ENCODE measurements around the gene ZNF479. TPM values are rescaled to one million over a fixed set of nuclear protein-coding genes. Genes with fewer than 3 reads are reported as not detected.

The ZNF479 gene
- total and polyA plus RNA-seq, 2 donors (not counting 3 experiments of a cell fraction or from before 2014, with no cell fraction given) = not detected

DNA sequence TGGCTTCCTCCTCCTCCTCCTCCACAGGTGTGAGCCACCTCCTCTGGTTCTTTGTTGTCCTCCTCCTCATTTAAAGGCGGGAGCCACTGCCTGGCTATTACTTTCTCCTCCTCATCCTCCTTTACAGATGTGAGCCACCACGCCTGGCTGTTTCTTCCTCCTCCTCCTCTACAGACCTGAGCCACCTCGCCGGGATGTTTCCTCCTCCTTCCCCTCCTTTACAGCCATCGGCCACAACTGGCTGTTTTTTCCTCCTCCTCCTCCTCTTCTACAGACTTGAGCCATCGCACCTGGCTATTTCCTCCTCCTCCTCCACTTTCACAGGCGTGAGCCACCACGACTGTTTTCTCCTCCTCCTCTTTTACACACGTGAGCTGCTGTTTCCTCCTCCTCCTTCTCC lies 49.0 kb upstream of the ZNF479 start:
- no peak overlapping the region for H3K4me3 ChIP-seq (replicated peaks in 1 of 3; ENCODE audit: insufficient read depth in 1 of 3, low read depth in 1 of 3, low read length in 3 of 3)
- no peak for DNase-seq (ENCODE audit: low read depth, low spot score)
- no peak for FAIRE-seq
- no peak overlapping the region for H3K27ac ChIP-seq (ENCODE audit: insufficient read depth, low read depth, low read length)
- peaks cover 4% of the 10 kb centered on the region for H3K9me3 ChIP-seq (replicated peaks; ENCODE audit: control insufficient read depth, insufficient read depth, low read length)
- no peak overlapping the region for H3K9ac ChIP-seq (replicated peaks; ENCODE audit: extremely low read depth, insufficient read depth, low read length)
- no peaks in the 10 kb centered on the region for H4K20me1 ChIP-seq (replicated peaks; ENCODE audit: control insufficient read depth, extremely low read depth, insufficient read depth, low read length)
- H3K9me1 ChIP-seq (replicated peaks; ENCODE audit: control insufficient read depth, extremely low read depth, insufficient read depth, low read length) = no peaks in the 10 kb centered on the region
- H3K36me3 ChIP-seq (ENCODE audit: control insufficient read depth in 2 of 2, extremely low read depth in 1 of 2, insufficient read depth in 2 of 2, low read length in 2 of 2) = no peaks in the 10 kb centered on the region
- H3K4me1 ChIP-seq (ENCODE audit: control insufficient read depth, extremely low read depth, insufficient read depth, low read length) = no peaks in the 10 kb centered on the region
- BruUV-seq (replicated peaks) = no TSS peak
- no peaks in the 10 kb centered on the region for H3K27me3 ChIP-seq (ENCODE audit: control insufficient read depth in 2 of 2, insufficient read depth in 2 of 2, low read length in 2 of 2)
- H2AFZ ChIP-seq (ENCODE audit: low read depth, low read length) = no peak overlapping the region
- H3K79me2 ChIP-seq (ENCODE audit: control insufficient read depth, insufficient read depth, low read length) = no peaks in the 10 kb centered on the region
- TF ChIP-seq POLR2A (IDR thresholded peaks at IDR 0.05; ENCODE audit: low read depth, low read length) (no peak), POLR2AphosphoS5 (IDR thresholded peaks at IDR 0.05; ENCODE audit: insufficient read depth, low read depth, low read length) (no peak), FOS (IDR thresholded peaks at IDR 0.05; ENCODE audit: borderline replicate concordance, insufficient read depth, low read length) (no peak), GATA2 (IDR thresholded peaks at IDR 0.05; ENCODE audit: insufficient read depth, insufficient read length, low read depth, low read length) (no peak), JUN (IDR thresholded peaks at IDR 0.05; ENCODE audit: borderline replicate concordance, insufficient read depth, insufficient read length, low read depth) (no peak), MYC (IDR thresholded peaks at IDR 0.05; ENCODE audit: low read depth, low read length) (no peak), EZH2 (IDR thresholded peaks at IDR 0.05; ENCODE audit: borderline replicate concordance, low read depth, low read length, severe bottlenecking) (no peak), CTCF (IDR thresholded peaks at IDR 0.05; ENCODE audit: extremely low read depth in 1 of 2, insufficient read depth in 1 of 2, low read depth in 1 of 2, low read length in 2 of 2) (no peak)
- TF ChIP-seq, protein P1, sequence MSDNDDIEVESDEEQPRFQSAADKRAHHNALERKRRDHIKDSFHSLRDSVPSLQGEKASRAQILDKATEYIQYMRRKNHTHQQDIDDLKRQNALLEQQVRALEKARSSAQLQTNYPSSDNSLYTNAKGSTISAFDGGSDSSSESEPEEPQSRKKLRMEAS (IDR thresholded peaks at IDR 0.05; ENCODE audit: insufficient read depth, insufficient read length) = no peak
- CTCF ChIA-PET = no interaction called here
- no peak overlapping the region for H3K4me2 ChIP-seq (ENCODE audit: insufficient read depth, low read length)
- intact Hi-C loops (cut with micrococcal nuclease) = no loop called here
- POLR2A ChIA-PET = no interaction called here
- dilution Hi-C loops (cut with MboI; ENCODE audit: extremely low pct_ligation_motif_present, low sequenced_read_pairs) = no loop called here
